ENCODE measurements around the gene FBLN2.
A peak's percentile ranks its signal among the peaks of the same experiment; 100 is the strongest.

Gene FBLN2

GRCh38 chr3:13506680-13507079, 42.2 kb upstream of the FBLN2 start:
- H3K27me3 Mint-ChIP-seq (ENCODE audit: low read depth, poor library complexity) = no peaks in the 10 kb centered on the region
- H3K4me1 Mint-ChIP-seq = peaks cover 36% of the 10 kb centered on the region
- no peak for DNase-seq
- no peaks in the 10 kb centered on the region for H3K9me3 Mint-ChIP-seq
- no peak for TF ChIP-seq CTCF (IDR thresholded peaks at IDR 0.05)
- H3K4me3 Mint-ChIP-seq = no peak overlapping the region
- peaks cover 7% of the 10 kb centered on the region for H3K36me3 Mint-ChIP-seq (ENCODE audit: low read depth)
- no peak overlapping the region for H3K27ac Mint-ChIP-seq

GRCh38 chr3:13507247-13507569, 41.7 kb upstream of the FBLN2 start:
- H3K27ac Mint-ChIP-seq = peak overlapping the region; percentile 79
- no peak for DNase-seq
- no peaks in the 10 kb centered on the region for H3K9me3 Mint-ChIP-seq
- H3K4me3 Mint-ChIP-seq = peak overlapping the region; percentile 44
- H3K4me1 Mint-ChIP-seq = peaks cover 34% of the 10 kb centered on the region
- no peak for TF ChIP-seq CTCF (IDR thresholded peaks at IDR 0.05)
- H3K27me3 Mint-ChIP-seq (ENCODE audit: low read depth, poor library complexity) = no peaks in the 10 kb centered on the region
- peaks cover 9% of the 10 kb centered on the region for H3K36me3 Mint-ChIP-seq (ENCODE audit: low read depth)

- H3K4me3 Mint-ChIP-seq = peak overlapping the region; percentile 44
- peak overlapping the region; percentile 79 for H3K27ac Mint-ChIP-seq
- H3K9me3 Mint-ChIP-seq = no peaks in the 10 kb centered on the region
- peak; percentile 51 for DNase-seq
- no peaks in the 10 kb centered on the region for H3K27me3 Mint-ChIP-seq (ENCODE audit: low read depth, poor library complexity)
- H3K36me3 Mint-ChIP-seq (ENCODE audit: low read depth) = peaks cover 9% of the 10 kb centered on the region
- no peak for TF ChIP-seq CTCF (IDR thresholded peaks at IDR 0.05)
- H3K4me1 Mint-ChIP-seq = peaks cover 34% of the 10 kb centered on the region
Observed at GRCh38 chr3:13507570-13508339, 41.2 kb upstream of the FBLN2 start.

- TF ChIP-seq CTCF (IDR thresholded peaks at IDR 0.05) = no peak
- H3K9me3 Mint-ChIP-seq = no peaks in the 10 kb centered on the region
- no peak for DNase-seq
- H3K27ac Mint-ChIP-seq = no peak overlapping the region
- no peaks in the 10 kb centered on the region for H3K27me3 Mint-ChIP-seq (ENCODE audit: low read depth, poor library complexity)
- peaks cover 36% of the 10 kb centered on the region for H3K4me1 Mint-ChIP-seq
- H3K4me3 Mint-ChIP-seq = no peak overlapping the region
- peaks cover 5% of the 10 kb centered on the region for H3K36me3 Mint-ChIP-seq (ENCODE audit: low read depth)
Observed at GRCh38 chr3:13508496-13508895, 40.4 kb upstream of the FBLN2 start.

- no peaks in the 10 kb centered on the region for H3K9me3 Mint-ChIP-seq
- peaks cover 5% of the 10 kb centered on the region for H3K36me3 Mint-ChIP-seq (ENCODE audit: low read depth)
- no peaks in the 10 kb centered on the region for H3K27me3 Mint-ChIP-seq (ENCODE audit: low read depth, poor library complexity)
- H3K27ac Mint-ChIP-seq = no peak overlapping the region
- H3K4me3 Mint-ChIP-seq = no peak overlapping the region
- peaks cover 41% of the 10 kb centered on the region for H3K4me1 Mint-ChIP-seq
- no peak for TF ChIP-seq CTCF (IDR thresholded peaks at IDR 0.05)
- DNase-seq = no peak
Observed at GRCh38 chr3:13509059-13509815, 39.7 kb upstream of the FBLN2 start.

All from nephron progenitor cell (in vitro differentiated cells).